ENCODE data around the gene PML.

DNA sequence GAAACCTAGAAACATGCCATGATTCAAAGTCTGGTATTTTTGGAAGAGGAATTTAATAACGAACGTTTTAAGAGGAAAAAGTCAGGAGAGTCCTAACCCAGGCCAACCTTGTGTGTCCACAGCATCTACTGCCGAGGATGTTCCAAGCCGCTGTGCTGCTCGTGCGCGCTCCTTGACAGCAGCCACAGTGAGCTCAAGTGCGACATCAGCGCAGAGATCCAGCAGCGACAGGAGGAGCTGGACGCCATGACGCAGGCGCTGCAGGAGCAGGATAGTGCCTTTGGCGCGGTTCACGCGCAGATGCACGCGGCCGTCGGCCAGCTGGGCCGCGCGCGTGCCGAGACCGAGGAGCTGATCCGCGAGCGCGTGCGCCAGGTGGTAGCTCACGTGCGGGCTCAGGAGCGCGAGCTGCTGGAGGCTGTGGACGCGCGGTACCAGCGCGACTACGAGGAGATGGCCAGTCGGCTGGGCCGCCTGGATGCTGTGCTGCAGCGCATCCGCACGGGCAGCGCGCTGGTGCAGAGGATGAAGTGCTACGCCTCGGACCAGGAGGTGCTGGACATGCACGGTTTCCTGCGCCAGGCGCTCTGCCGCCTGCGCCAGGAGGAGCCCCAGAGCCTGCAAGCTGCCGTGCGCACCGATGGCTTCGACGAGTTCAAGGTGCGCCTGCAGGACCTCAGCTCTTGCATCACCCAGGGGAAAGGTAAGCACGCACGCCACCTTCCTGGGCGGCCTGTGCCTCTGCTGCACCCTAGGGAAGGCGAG is 28.4 kb downstream of the PML start:
- TF ChIP-seq, protein P1, sequence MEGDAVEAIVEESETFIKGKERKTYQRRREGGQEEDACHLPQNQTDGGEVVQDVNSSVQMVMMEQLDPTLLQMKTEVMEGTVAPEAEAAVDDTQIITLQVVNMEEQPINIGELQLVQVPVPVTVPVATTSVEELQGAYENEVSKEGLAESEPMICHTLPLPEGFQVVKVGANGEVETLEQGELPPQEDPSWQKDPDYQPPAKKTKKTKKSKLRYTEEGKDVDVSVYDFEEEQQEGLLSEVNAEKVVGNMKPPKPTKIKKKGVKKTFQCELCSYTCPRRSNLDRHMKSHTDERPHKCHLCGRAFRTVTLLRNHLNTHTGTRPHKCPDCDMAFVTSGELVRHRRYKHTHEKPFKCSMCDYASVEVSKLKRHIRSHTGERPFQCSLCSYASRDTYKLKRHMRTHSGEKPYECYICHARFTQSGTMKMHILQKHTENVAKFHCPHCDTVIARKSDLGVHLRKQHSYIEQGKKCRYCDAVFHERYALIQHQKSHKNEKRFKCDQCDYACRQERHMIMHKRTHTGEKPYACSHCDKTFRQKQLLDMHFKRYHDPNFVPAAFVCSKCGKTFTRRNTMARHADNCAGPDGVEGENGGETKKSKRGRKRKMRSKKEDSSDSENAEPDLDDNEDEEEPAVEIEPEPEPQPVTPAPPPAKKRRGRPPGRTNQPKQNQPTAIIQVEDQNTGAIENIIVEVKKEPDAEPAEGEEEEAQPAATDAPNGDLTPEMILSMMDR (optimal IDR thresholded peaks at IDR 0.05 in 1 of 3, IDR thresholded peaks at IDR 0.05 in 1 of 3, conservative IDR thresholded peaks at IDR 0.05 in 1 of 3; ENCODE audit: extremely low read depth in 1 of 3, insufficient read depth in 2 of 3, low read length in 3 of 3) = no peak
- no peak for TF ChIP-seq EZH2 (IDR thresholded peaks at IDR 0.05; ENCODE audit: low read length)

All from keratinocyte (primary cell).